B cell (primary cell): ENCODE results near the gene FZD1. TPM values are rescaled to one million over a fixed set of nuclear protein-coding genes. Genes with fewer than 3 reads are reported as not detected.

Experiments
- ATAC-seq: fragments of 200-7000 bp; cut with Tn5 transposase; one replicate; pipeline ENCODE4 v1.10.0; 2021; ENCODE audit warnings: low read depth, mild to moderate bottlenecking, moderate number of reproducible peaks, moderate library complexity
- CTCF ChIA-PET: fragments of 350-600 bp; sonication (Branson Sonifier 250); formaldehyde crosslinking; loops from one replicate; lab custom pipeline; 2021; ENCODE audit warnings: antibody characterized with exemption, inconsistent platforms; lab: Charles Lee
- POLR2A ChIA-PET: fragments of 350-600 bp; sonication (Branson Sonifier 250); formaldehyde crosslinking; loops from one replicate; lab custom pipeline; 2021; ENCODE audit warnings: antibody characterized with exemption; lab: Charles Lee
- DNase-seq: peaks from one replicate; pipeline ENCODE4 v3.0.0; 2013
- H2AFZ ChIP-seq: 2 replicates; pipeline ENCODE4 v1.6.1; 2012; ENCODE audit warnings: mild to moderate bottlenecking, low read depth, low read length; ENCODE audit not compliant: insufficient read depth, poor library complexity, severe bottlenecking
- H3K27ac ChIP-seq, 2 donors: 1 replicate in 1 of 2; 2 replicates in 1 of 2; pipeline ENCODE4 v1.5.1; 2012 to 2013; ENCODE audit warnings: low read length in 2 of 2, mild to moderate bottlenecking in 2 of 2, moderate library complexity in 1 of 2
- H3K27me3 ChIP-seq, 4 experiments: fragments of 200-600 bp in 1 of 4; sonication (generic) in 1 of 4; replicated peaks in 1 of 4; 1 replicate in 2 of 4; 2 replicates in 2 of 4; pipeline versions ENCODE4 v1.6.1 to v1.7.0; 2013 to 2016; ENCODE audit warnings: low read length in 3 of 4, mild to moderate bottlenecking in 2 of 4, mixed read lengths in 1 of 4, moderate library complexity in 1 of 4; ENCODE audit not compliant: insufficient read depth in 4 of 4, control insufficient read depth in 3 of 4; ENCODE audit errors: control extremely low read depth in 1 of 4
- H3K36me3 ChIP-seq, 2 experiments: replicated peaks in 1 of 2; 1 replicate in 1 of 2; 2 replicates in 1 of 2; pipeline versions ENCODE4 v1.6.1 to v1.7.1; 2013; ENCODE audit warnings: low read length in 1 of 2; ENCODE audit not compliant: insufficient read depth in 2 of 2, control insufficient read depth in 1 of 2; ENCODE audit errors: control extremely low read depth in 1 of 2, extremely low read depth in 1 of 2
- H3K4me1 ChIP-seq, 2 donors: fragments of 200-600 bp in 1 of 2; sonication (generic) in 1 of 2; 1 replicate in 1 of 2; 2 replicates in 1 of 2; pipeline versions ENCODE4 v1.5.1 to v1.6.1; 2013 to 2017; ENCODE audit warnings: low read length in 2 of 2; ENCODE audit not compliant: control insufficient read depth in 2 of 2, insufficient read depth in 2 of 2
- H3K4me2 ChIP-seq: replicated peaks from 2 replicates; pipeline ENCODE3; 2012; ENCODE audit warnings: mild to moderate bottlenecking, low read depth, low read length; ENCODE audit not compliant: poor library complexity, severe bottlenecking
- H3K4me3 ChIP-seq, 5 experiments: fragments of 200-600 bp in 1 of 5; sonication (generic) in 1 of 5; 1 replicate in 3 of 5; 2 replicates in 2 of 5; pipeline versions ENCODE4 v1.5.1 to v1.7.0; 2011 to 2016; ENCODE audit warnings: low read length in 4 of 5, mild to moderate bottlenecking in 4 of 5, low read depth in 2 of 5, control low read depth in 1 of 5, moderate library complexity in 1 of 5; ENCODE audit not compliant: insufficient read depth in 1 of 5; ENCODE audit errors: control extremely low read depth in 1 of 5, extremely low read depth in 1 of 5
- H3K79me2 ChIP-seq: fragments of 200-600 bp; sonication (generic); one replicate; pipeline ENCODE4 v1.6.0; 2016; ENCODE audit warnings: low read length; ENCODE audit not compliant: control insufficient read depth, insufficient read depth
- H3K9ac ChIP-seq: fragments of 200-600 bp; sonication (generic); 2 replicates; pipeline ENCODE4 v1.6.1; 2017; ENCODE audit warnings: mild to moderate bottlenecking, low read length, moderate library complexity
- H3K9me3 ChIP-seq, 3 donors: one replicate each; pipeline versions ENCODE4 v1.6.1 to v1.7.1; 2013; ENCODE audit warnings: low read length in 2 of 3; ENCODE audit not compliant: control insufficient read depth in 2 of 3, insufficient read depth in 1 of 3; ENCODE audit errors: control extremely low read depth in 1 of 3
- H4K20me1 ChIP-seq: 2 replicates; pipeline ENCODE4 v1.6.0; 2012; ENCODE audit warnings: mild to moderate bottlenecking, low read length; ENCODE audit not compliant: insufficient read depth, control insufficient read depth, poor library complexity, severe bottlenecking
- H3K27ac Mint-ChIP-seq: one replicate; pipeline ENCODE4 v1.8.0; 2021; ENCODE audit warnings: mixed read lengths
- H3K27me3 Mint-ChIP-seq: one replicate; pipeline ENCODE4 v1.8.0; 2021; ENCODE audit warnings: mixed read lengths
- H3K4me1 Mint-ChIP-seq: one replicate; pipeline ENCODE4 v1.8.0; 2021; ENCODE audit warnings: mixed read lengths
- H3K4me3 Mint-ChIP-seq: one replicate; pipeline ENCODE4 v1.8.0; 2021; ENCODE audit warnings: mixed read lengths
- H3K9me3 Mint-ChIP-seq: one replicate; pipeline ENCODE4 v1.8.0; 2022; ENCODE audit warnings: mixed read lengths; ENCODE audit not compliant: insufficient read depth
- EZH2 ChIP-seq: IDR thresholded peaks from 2 replicates; pipeline ENCODE4 v1.6.1; 2012; ENCODE audit warnings: borderline replicate concordance, low read depth, mild to moderate bottlenecking, moderate library complexity, low read length; ENCODE audit not compliant: insufficient read depth, poor library complexity, severe bottlenecking
- WGBS: methylation state at CpG from one replicate; pipeline ENCODE4 v1.1.5; 2013; ENCODE audit warnings: missing lambda C conversion rate; ENCODE audit not compliant: insufficient coverage; 5-methylcytosine and 5-hydroxymethylcytosine counted together
- intact Hi-C: fragments of 100-400 bp; cut with micrococcal nuclease; formaldehyde crosslinking; loops from one replicate; pipeline ENCODE4 v1.10.0; 2022
- polyA plus RNA-seq: library from polyadenylated mRNA; depleted of rRNA; stranded (reverse); fragments of >200 nt; gene quantifications from 2 replicates; pipeline ENCODE4 v1.2.3, GENCODE V29; 2012
- total RNA-seq, 2 donors: library from RNA; stranded (reverse); fragments of 120-200 nt in 1 of 2; gene quantifications; 1 replicate in 1 of 2; 2 replicates in 1 of 2; pipeline versions ENCODE4 v1.2.3 to v1.2.4, GENCODE V29; 2013 to 2022
- TF ChIP-seq, protein P1 (sequence below): fragments of 200-600 bp; IDR thresholded peaks from one replicate; pipeline ENCODE4 v1.8.0; 2022; ENCODE audit warnings: antibody characterized with exemption, mild to moderate bottlenecking

FZD1 gene
- total and polyA plus RNA-seq, 2 donors (not counting 1 experiment from before 2014, with no cell fraction given) = 0.15 to 0.49 TPM

DNA sequence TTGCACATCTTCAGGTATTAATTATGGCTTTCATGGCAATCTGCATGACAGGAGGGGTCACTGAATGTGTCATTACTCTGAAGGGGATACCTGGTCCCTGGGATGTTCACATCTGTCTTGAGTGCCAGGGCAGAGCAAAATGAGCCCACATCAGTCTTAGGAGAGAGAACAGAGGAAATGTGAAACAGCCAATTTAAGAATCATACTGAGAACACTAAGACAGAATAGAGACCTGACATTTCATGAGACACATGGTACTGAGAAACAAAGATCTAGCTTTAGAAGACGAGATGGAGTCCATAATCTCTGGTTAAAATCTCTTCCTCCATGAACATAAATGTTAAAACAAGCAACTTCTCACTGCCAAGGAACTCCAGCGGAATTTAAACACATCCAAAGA, 34.1 kb upstream of the FZD1 start:
- POLR2A ChIA-PET = no interaction called here
- peaks cover 18% of the 10 kb centered on the region for H3K27me3 Mint-ChIP-seq

DNA sequence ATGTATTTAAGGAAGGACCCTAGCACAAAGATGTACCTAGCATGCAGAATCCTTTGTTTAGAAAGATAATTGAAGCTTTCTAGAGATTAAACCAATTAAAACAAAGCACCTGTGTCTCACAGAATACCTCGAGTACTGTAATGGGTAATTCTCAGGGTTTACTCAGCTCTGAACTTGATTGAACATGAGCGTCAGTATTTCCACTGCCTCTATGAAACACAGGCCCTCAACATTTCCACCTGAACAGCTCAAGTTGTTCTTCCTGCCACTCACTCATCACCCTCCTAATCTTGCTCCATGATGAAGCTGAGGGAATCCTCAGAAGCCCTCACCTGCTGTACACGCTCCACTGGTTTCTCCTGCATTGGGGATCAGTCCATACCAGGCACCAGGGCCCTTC, 33.7 kb upstream of the FZD1 start:
- no peaks in the 10 kb centered on the region for H3K4me1 Mint-ChIP-seq
- Histone ChIP-seq H2AFZ (no peak overlapping the region), H4K20me1 (no peaks in the 10 kb centered on the region), H3K36me3 (no peaks in the 10 kb centered on the region), H3K9me3 (no peaks in the 10 kb centered on the region), H3K4me2 (no peak overlapping the region), H3K4me3 (no peak overlapping the region), H3K79me2 (no peaks in the 10 kb centered on the region), H3K9ac (no peak overlapping the region), H3K27me3 (no peaks in the 10 kb centered on the region), H3K27ac (no peak overlapping the region), H3K4me1 (no peaks in the 10 kb centered on the region)
- no peak for TF ChIP-seq EZH2
- TF ChIP-seq, protein P1, sequence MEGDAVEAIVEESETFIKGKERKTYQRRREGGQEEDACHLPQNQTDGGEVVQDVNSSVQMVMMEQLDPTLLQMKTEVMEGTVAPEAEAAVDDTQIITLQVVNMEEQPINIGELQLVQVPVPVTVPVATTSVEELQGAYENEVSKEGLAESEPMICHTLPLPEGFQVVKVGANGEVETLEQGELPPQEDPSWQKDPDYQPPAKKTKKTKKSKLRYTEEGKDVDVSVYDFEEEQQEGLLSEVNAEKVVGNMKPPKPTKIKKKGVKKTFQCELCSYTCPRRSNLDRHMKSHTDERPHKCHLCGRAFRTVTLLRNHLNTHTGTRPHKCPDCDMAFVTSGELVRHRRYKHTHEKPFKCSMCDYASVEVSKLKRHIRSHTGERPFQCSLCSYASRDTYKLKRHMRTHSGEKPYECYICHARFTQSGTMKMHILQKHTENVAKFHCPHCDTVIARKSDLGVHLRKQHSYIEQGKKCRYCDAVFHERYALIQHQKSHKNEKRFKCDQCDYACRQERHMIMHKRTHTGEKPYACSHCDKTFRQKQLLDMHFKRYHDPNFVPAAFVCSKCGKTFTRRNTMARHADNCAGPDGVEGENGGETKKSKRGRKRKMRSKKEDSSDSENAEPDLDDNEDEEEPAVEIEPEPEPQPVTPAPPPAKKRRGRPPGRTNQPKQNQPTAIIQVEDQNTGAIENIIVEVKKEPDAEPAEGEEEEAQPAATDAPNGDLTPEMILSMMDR = no peak
- WGBS = 81% methylated on average over 2 of the region's 3 CpGs
- intact Hi-C loops = no loop called here
- H3K4me3 Mint-ChIP-seq = no peak overlapping the region
- H3K27ac Mint-ChIP-seq = no peak overlapping the region
- POLR2A ChIA-PET = no interaction called here
- H3K27me3 Mint-ChIP-seq = peaks cover 18% of the 10 kb centered on the region
- DNase-seq = no peak
- H3K9me3 Mint-ChIP-seq = no peaks in the 10 kb centered on the region
- no peak for ATAC-seq
- CTCF ChIA-PET = no interaction called here

More for the DNA sequence above, 34.1 kb upstream of the FZD1 start:
- H3K9ac ChIP-seq = no peak overlapping the region
- H3K4me3 ChIP-seq = no peak overlapping the region
- H3K79me2 ChIP-seq = no peaks in the 10 kb centered on the region
- H3K27ac ChIP-seq = no peak overlapping the region
- DNase-seq = no peak
- no peaks in the 10 kb centered on the region for H3K36me3 ChIP-seq
- H2AFZ ChIP-seq = no peak overlapping the region
- Mint-ChIP-seq H3K27ac (no peak overlapping the region), H3K4me3 (no peak overlapping the region), H3K4me1 (no peaks in the 10 kb centered on the region), H3K9me3 (no peaks in the 10 kb centered on the region)
- no CpG with 5 or more reads among the region's 2 CpGs for WGBS
- intact Hi-C loops = no loop called here
- no peaks in the 10 kb centered on the region for H3K9me3 ChIP-seq
- H3K4me1 ChIP-seq = no peaks in the 10 kb centered on the region
- no peak overlapping the region for H3K4me2 ChIP-seq
- no peak for TF ChIP-seq EZH2
- TF ChIP-seq, protein P1 = no peak
- CTCF ChIA-PET = no interaction called here
- no peak for ATAC-seq
- no peaks in the 10 kb centered on the region for H4K20me1 ChIP-seq
- no peaks in the 10 kb centered on the region for H3K27me3 ChIP-seq
